GM12873 (cell line): ENCODE results near the gene ERGIC1.

ENCODE experiments used
- CTCF ChIP-seq: IDR thresholded peaks from 2 replicates; pipeline ENCODE4 v1.5.1; 2012; ENCODE audit warnings: low read depth, mild to moderate bottlenecking, moderate library complexity, low read length, control low read depth; ENCODE audit not compliant: insufficient read depth; ENCODE audit errors: missing control alignments

ERGIC1 gene

GRCh38 chr5:172951371-172952033, 117.5 kb downstream of the ERGIC1 start:
- TF ChIP-seq CTCF: no peak

GRCh38 chr5:172952034-172952511, 118.0 kb downstream of the ERGIC1 start:
- TF ChIP-seq CTCF: no peak

- no peak for TF ChIP-seq CTCF
Observed at GRCh38 chr5:172953776-172954675, 120.0 kb downstream of the ERGIC1 start.

- no peak for TF ChIP-seq CTCF
Observed at GRCh38 chr5:172954751-172955159, 120.7 kb downstream of the ERGIC1 start.

- TF ChIP-seq CTCF: no peak
Observed at GRCh38 chr5:172956228-172956627, 122.2 kb downstream of the ERGIC1 start.

GRCh38 chr5:172956936-172957335, 122.9 kb downstream of the ERGIC1 start:
- no peak for TF ChIP-seq CTCF

GRCh38 chr5:172957458-172957857, 123.4 kb downstream of the ERGIC1 start:
- TF ChIP-seq CTCF: no peak
